NCI-H510A (cell line): ENCODE results near the gene SLC8A3.

Experiments
- DNase-seq: peaks from one replicate; lab custom pipeline; 2025; lab: John Stamatoyannopoulos, UW

Gene SLC8A3

GRCh38 chr14:70064136-70064865 lies 124.5 kb downstream of the SLC8A3 start:
- DNase-seq: no peak

GRCh38 chr14:70061108-70061507 lies 127.6 kb downstream of the SLC8A3 start:
- no peak for DNase-seq

- no peak for DNase-seq
Observed at GRCh38 chr14:70059545-70059944, 129.2 kb downstream of the SLC8A3 start.

GRCh38 chr14:70057519-70058136 lies 131.1 kb downstream of the SLC8A3 start:
- DNase-seq: no peak

GRCh38 chr14:70052990-70053389 lies 135.8 kb downstream of the SLC8A3 start:
- DNase-seq: no peak

- no peak for DNase-seq
Observed at GRCh38 chr14:70050136-70050535, 138.6 kb downstream of the SLC8A3 start.

GRCh38 chr14:70049605-70050004 lies 139.1 kb downstream of the SLC8A3 start:
- no peak for DNase-seq

GRCh38 chr14:70048313-70048654 lies 140.5 kb downstream of the SLC8A3 start:
- no peak for DNase-seq

GRCh38 chr14:70047598-70048312 lies 141.0 kb downstream of the SLC8A3 start:
- no peak for DNase-seq

GRCh38 chr14:70045844-70046535 lies 142.8 kb downstream of the SLC8A3 start:
- peak; percentile 69 for DNase-seq

- no peak for DNase-seq
Observed at GRCh38 chr14:70045310-70045709, 143.4 kb downstream of the SLC8A3 start.

GRCh38 chr14:70043001-70043400 lies 145.8 kb downstream of the SLC8A3 start:
- no peak for DNase-seq

- DNase-seq: no peak
Observed at GRCh38 chr14:70036665-70037064, 152.1 kb downstream of the SLC8A3 start.

- DNase-seq: no peak
Observed at GRCh38 chr14:70034257-70034656, 154.5 kb downstream of the SLC8A3 start.

GRCh38 chr14:70033561-70033960 lies 155.2 kb downstream of the SLC8A3 start:
- DNase-seq: no peak

- no peak for DNase-seq
Observed at GRCh38 chr14:70033116-70033515, 155.6 kb downstream of the SLC8A3 start.

GRCh38 chr14:70032447-70032846 lies 156.3 kb downstream of the SLC8A3 start:
- no peak for DNase-seq

- DNase-seq: no peak
Observed at GRCh38 chr14:70032016-70032415, 156.7 kb downstream of the SLC8A3 start.

GRCh38 chr14:70029296-70030132 lies 159.2 kb downstream of the SLC8A3 start:
- DNase-seq: no peak

- DNase-seq: no peak
Observed at GRCh38 chr14:70027785-70028428, 160.8 kb downstream of the SLC8A3 start.

GRCh38 chr14:70023871-70024270 lies 164.9 kb downstream of the SLC8A3 start:
- DNase-seq: no peak
